GM11168 (cell line): Measurements from ENCODE around the gene IL1F10.

Experiments
- in situ Hi-C: fragments of 300-500 bp; cut with MboI; formaldehyde crosslinking; loops from one replicate; pipeline ENCODE4 v1.12.0; 2022; ENCODE audit warnings: low sequenced_read_pairs; ENCODE audit not compliant: unreplicated experiment

Gene IL1F10

GRCh38 chr2:113105047-113105785, 37.4 kb downstream of the IL1F10 start:
- in situ Hi-C loops = no loop called here

GRCh38 chr2:113111121-113111520, 43.4 kb downstream of the IL1F10 start:
- in situ Hi-C loops = no loop called here

GRCh38 chr2:113111823-113112287, 44.1 kb downstream of the IL1F10 start:
- in situ Hi-C loops = no loop called here

GRCh38 chr2:113112441-113112840, 44.7 kb downstream of the IL1F10 start:
- in situ Hi-C loops = no loop called here

- in situ Hi-C loops = no loop called here
These were observed 45.1 kb downstream of the IL1F10 start for GRCh38 chr2:113112871-113113270.

GRCh38 chr2:113113807-113114206, 46.0 kb downstream of the IL1F10 start:
- in situ Hi-C loops = no loop called here

GRCh38 chr2:113114224-113114945, 46.6 kb downstream of the IL1F10 start:
- in situ Hi-C loops = no loop called here

GRCh38 chr2:113114996-113115395, 47.2 kb downstream of the IL1F10 start:
- in situ Hi-C loops = no loop called here

- in situ Hi-C loops = no loop called here
These were observed 48.6 kb downstream of the IL1F10 start for GRCh38 chr2:113116100-113116958.

GRCh38 chr2:113117541-113118262, 49.9 kb downstream of the IL1F10 start:
- in situ Hi-C loops = no loop called here

- in situ Hi-C loops = no loop called here
These were observed 50.5 kb downstream of the IL1F10 start for GRCh38 chr2:113118263-113118657.

GRCh38 chr2:113119111-113119510, 51.3 kb downstream of the IL1F10 start:
- in situ Hi-C loops = no loop called here

- in situ Hi-C loops = no loop called here
These were observed 53.1 kb downstream of the IL1F10 start for GRCh38 chr2:113120861-113121260.

- in situ Hi-C loops = no loop called here
These were observed 54.6 kb downstream of the IL1F10 start for GRCh38 chr2:113122364-113122763.

GRCh38 chr2:113123726-113124125, 56.0 kb downstream of the IL1F10 start:
- in situ Hi-C loops = no loop called here

GRCh38 chr2:113124181-113124961, 56.6 kb downstream of the IL1F10 start:
- in situ Hi-C loops = no loop called here
